ENCODE measurements around the gene ANO1. TPM values are rescaled to one million over a fixed set of nuclear protein-coding genes. Genes with fewer than 3 reads are reported as not detected.
A peak's percentile ranks its signal among the peaks of the same experiment; 100 is the strongest.

The ANO1 gene
- total RNA-seq, 1 experiment from 2014 or later = 41.7 TPM

DNA sequence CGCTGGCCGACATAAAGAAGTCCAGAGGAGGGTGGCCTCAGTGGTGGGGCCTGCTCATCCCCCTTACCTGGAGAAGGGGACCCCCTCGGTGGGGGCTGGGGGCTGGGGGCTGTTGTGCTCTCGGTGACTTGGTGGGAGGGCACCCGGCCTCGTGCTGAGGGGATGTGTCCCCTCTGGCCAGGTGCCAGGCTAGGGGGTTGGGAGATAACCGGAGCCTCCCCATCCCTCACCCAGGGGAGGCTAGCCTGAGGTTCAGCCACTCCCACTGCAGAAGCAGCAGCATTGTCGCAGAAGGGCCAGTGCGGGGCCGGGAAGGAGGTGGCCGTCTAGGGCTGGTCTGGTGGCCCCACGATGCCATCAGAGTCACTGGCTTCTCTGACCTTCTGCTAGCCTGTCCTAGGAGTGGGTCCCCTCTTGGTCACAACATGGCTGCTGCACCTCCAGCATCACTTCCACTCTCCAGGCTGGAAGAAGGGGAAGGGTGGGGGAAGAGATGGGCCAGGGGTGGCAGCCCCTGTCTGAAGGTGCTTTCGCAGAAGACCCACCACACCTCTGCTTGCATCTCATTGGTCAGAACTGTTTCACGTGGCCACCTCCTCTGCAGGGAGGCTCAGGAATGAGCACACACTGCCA lies 80.8 kb downstream of the ANO1 start:
- H2AFZ ChIP-seq (ENCODE audit: low read depth, low read length, poor library complexity, severe bottlenecking) = no peak overlapping the region
- peak overlapping the region; percentile 53 for H3K9ac ChIP-seq (ENCODE audit: low read length)
- no peak for TF ChIP-seq ZNF274 (IDR thresholded peaks at IDR 0.05; ENCODE audit: low read depth, low read length)
- no peak for TF ChIP-seq SIN3A (IDR thresholded peaks at IDR 0.05; ENCODE audit: low read depth)
- ChIA-PET POLR2A (no interaction called here), RAD21 (ENCODE audit: low non-redundant PET in 1 of 2, low total read pairs in 2 of 2, uncharacterized antibody in 2 of 2, unreplicated experiment in 2 of 2) (interaction anchor here in 1 of 2 experiments (0.8 kb wide), 1 partner anchor 210 kb away, joined by 3 read pairs; no protein-coding TSS in a partner anchor), CTCF (interaction anchor here (1.1 kb wide), 1 partner anchor 213 kb away, joined by 3 read pairs; no protein-coding TSS in a partner anchor)
- peak overlapping the region in 1 of 2 experiments; percentile 7; a peak in 1 of 4 replicates for H3K4me3 ChIP-seq (replicated peaks in 1 of 2; ENCODE audit: low read depth in 1 of 2, low read length in 2 of 2)
- H4K20me1 ChIP-seq (ENCODE audit: insufficient read depth) = no peaks in the 10 kb centered on the region
- H3K4me2 ChIP-seq (ENCODE audit: low read length) = peak overlapping the region; percentile 63
- no peaks in the 10 kb centered on the region for H3K9me3 ChIP-seq (ENCODE audit: control insufficient read depth in 1 of 2, insufficient read depth in 1 of 2, low read depth in 1 of 2, low read length in 2 of 2)
- no TSS peak for BruUV-seq (replicated peaks)
- H3K27ac ChIP-seq (ENCODE audit: low read depth, low read length) = peak overlapping the region; percentile 70
- H3K4me1 ChIP-seq (ENCODE audit: control insufficient read depth in 1 of 2, insufficient read depth in 2 of 2, low read length in 2 of 2) = peaks cover 32 to 33% of the 10 kb centered on the region in 2 experiments
- intact Hi-C loops (cut with micrococcal nuclease) = no loop called here
- no peak for ATAC-seq
- H3K27me3 ChIP-seq (ENCODE audit: insufficient read depth, low read length) = no peaks in the 10 kb centered on the region
- no peak for DNase-seq (ENCODE audit: low read depth, low spot score)
- no peaks in the 10 kb centered on the region for H3K9me2 ChIP-seq (ENCODE audit: insufficient read depth)
- peaks cover 0 to 18% of the 10 kb centered on the region in 2 experiments; a peak in 1 of 4 replicates for H3K36me3 ChIP-seq (ENCODE audit: control insufficient read depth in 1 of 2, insufficient read depth in 2 of 2, low read length in 2 of 2)
- no peaks in the 10 kb centered on the region for H3K79me2 ChIP-seq (ENCODE audit: insufficient read depth, low read length)

DNA sequence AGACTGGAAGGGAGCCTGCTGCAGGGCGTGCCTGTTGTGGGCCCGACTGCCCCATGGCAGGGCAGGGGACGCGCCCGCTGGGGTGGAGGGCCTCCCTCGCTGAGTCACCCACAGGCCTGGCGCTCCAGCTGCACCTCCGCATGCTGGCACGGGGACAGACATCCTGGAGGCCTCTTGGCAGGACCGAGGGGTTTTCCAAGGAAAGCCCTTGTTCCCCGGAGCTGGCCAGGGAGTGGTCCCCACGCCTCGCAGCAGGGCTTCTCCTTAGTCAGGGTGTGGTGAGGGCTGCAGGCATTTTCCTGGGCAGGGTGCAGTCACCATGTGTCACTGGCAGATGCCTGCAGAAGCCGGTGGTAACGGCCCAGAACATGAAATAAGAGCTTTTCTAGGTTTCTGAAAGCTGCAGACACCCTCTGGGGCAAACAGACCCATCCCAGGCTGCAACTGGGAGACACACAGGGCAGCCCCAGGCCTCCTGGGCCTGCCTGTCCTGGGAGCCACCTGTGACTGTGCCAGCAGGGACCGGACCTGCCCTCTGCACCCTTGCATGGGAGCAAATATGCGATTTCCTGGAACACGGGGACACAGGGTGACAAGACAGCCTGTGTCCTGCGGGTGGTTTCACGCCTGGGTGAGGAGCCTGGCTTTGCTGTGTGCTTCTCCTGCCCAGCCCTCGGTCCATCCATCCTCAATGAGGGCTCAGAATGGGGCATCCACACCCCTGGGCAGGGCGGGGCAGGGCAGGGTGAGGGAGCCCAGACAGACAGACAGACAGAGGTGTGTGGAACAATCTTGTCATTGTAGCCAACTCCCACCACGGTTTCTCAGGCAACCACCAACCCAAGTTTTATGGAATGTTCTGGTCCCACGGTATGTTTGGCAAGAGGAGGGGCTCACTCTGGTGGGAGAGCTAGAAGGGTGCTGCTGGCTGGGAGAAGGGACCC lies 81.8 kb downstream of the ANO1 start:
- H2AFZ ChIP-seq (ENCODE audit: low read depth, low read length, poor library complexity, severe bottlenecking) = no peak overlapping the region
- intact Hi-C loops (cut with micrococcal nuclease) = no loop called here
- H3K27me3 ChIP-seq (ENCODE audit: insufficient read depth, low read length) = no peaks in the 10 kb centered on the region
- RAD21 ChIA-PET (ENCODE audit: low non-redundant PET in 1 of 2, low total read pairs in 2 of 2, uncharacterized antibody in 2 of 2, unreplicated experiment in 2 of 2) = interaction anchor here in 1 of 2 experiments (0.8 kb wide), 1 partner anchor 211 kb away, joined by 3 read pairs; no protein-coding TSS in a partner anchor
- H3K9me3 ChIP-seq (ENCODE audit: control insufficient read depth in 1 of 2, insufficient read depth in 1 of 2, low read depth in 1 of 2, low read length in 2 of 2) = no peaks in the 10 kb centered on the region
- peaks cover 32 to 33% of the 10 kb centered on the region in 2 experiments for H3K4me1 ChIP-seq (ENCODE audit: control insufficient read depth in 1 of 2, insufficient read depth in 2 of 2, low read length in 2 of 2)
- no peaks in the 10 kb centered on the region for H3K9me2 ChIP-seq (ENCODE audit: insufficient read depth)
- H3K27ac ChIP-seq (ENCODE audit: low read depth, low read length) = peak overlapping the region; percentile 70
- peaks cover 0 to 18% of the 10 kb centered on the region in 2 experiments; a peak in 1 of 4 replicates for H3K36me3 ChIP-seq (ENCODE audit: control insufficient read depth in 1 of 2, insufficient read depth in 2 of 2, low read length in 2 of 2)
- POLR2A ChIA-PET = interaction anchor here (1.4 kb wide), 1 partner anchor 15 kb away, joined by 3 read pairs; no protein-coding TSS in a partner anchor
- CTCF ChIA-PET = interaction anchor here (1.1 kb wide), 1 partner anchor 15 kb away, joined by 4 read pairs; no protein-coding TSS in a partner anchor
- ATAC-seq (peak; percentile 81), DNase-seq (ENCODE audit: low read depth, low spot score) (peak; percentile 77)
- no peaks in the 10 kb centered on the region for H3K79me2 ChIP-seq (ENCODE audit: insufficient read depth, low read length)
- H3K4me2 ChIP-seq (ENCODE audit: low read length) = peak overlapping the region; percentile 63
- no TSS peak for BruUV-seq (replicated peaks)
- no peaks in the 10 kb centered on the region for H4K20me1 ChIP-seq (ENCODE audit: insufficient read depth)
- peak overlapping the region; percentile 53 for H3K9ac ChIP-seq (ENCODE audit: low read length)
- H3K4me3 ChIP-seq (replicated peaks in 1 of 2; ENCODE audit: low read depth in 1 of 2, low read length in 2 of 2) = peak overlapping the region in 1 of 2 experiments; percentile 7; a peak in 1 of 4 replicates
- TF ChIP-seq TCF7L2 (IDR thresholded peaks at IDR 0.05; ENCODE audit: borderline replicate concordance, extremely low read depth, insufficient read depth, insufficient read length) (peak; percentile 10), POLR2A (IDR thresholded peaks at IDR 0.05; ENCODE audit: borderline replicate concordance, extremely low read depth, insufficient read depth, insufficient read length) (no peak), SRF (IDR thresholded peaks at IDR 0.05; ENCODE audit: low read depth) (no peak; the same call in 1 of the 2 replicates), CEBPB (IDR thresholded peaks at IDR 0.05; ENCODE audit: low read depth) (no peak), ELF1 (IDR thresholded peaks at IDR 0.05; ENCODE audit: borderline replicate concordance, low read depth) (no peak), FOSL1 (IDR thresholded peaks at IDR 0.05; ENCODE audit: low read depth) (peak; percentile 77), EZH2phosphoT487 (IDR thresholded peaks at IDR 0.05; ENCODE audit: borderline replicate concordance) (no peak), ZNF274 (IDR thresholded peaks at IDR 0.05; ENCODE audit: low read depth, low read length) (no peak), SP1 (IDR thresholded peaks at IDR 0.05; ENCODE audit: low read depth) (peak; percentile 83), RAD21 (IDR thresholded peaks at IDR 0.05; ENCODE audit: low read depth) (peak; percentile 29; the same call in 1 of the 2 replicates), CBX3 (IDR thresholded peaks at IDR 0.05; ENCODE audit: low read depth) (peak; percentile 92), EGR1 (IDR thresholded peaks at IDR 0.05; ENCODE audit: low read depth) (peak; percentile 68; the same call in 1 of the 2 replicates), EZH2 (IDR thresholded peaks at IDR 0.05) (no peak)
- TF ChIP-seq, protein P1, sequence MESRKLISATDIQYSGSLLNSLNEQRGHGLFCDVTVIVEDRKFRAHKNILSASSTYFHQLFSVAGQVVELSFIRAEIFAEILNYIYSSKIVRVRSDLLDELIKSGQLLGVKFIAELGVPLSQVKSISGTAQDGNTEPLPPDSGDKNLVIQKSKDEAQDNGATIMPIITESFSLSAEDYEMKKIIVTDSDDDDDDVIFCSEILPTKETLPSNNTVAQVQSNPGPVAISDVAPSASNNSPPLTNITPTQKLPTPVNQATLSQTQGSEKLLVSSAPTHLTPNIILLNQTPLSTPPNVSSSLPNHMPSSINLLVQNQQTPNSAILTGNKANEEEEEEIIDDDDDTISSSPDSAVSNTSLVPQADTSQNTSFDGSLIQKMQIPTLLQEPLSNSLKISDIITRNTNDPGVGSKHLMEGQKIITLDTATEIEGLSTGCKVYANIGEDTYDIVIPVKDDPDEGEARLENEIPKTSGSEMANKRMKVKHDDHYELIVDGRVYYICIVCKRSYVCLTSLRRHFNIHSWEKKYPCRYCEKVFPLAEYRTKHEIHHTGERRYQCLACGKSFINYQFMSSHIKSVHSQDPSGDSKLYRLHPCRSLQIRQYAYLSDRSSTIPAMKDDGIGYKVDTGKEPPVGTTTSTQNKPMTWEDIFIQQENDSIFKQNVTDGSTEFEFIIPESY (IDR thresholded peaks at IDR 0.05; ENCODE audit: extremely low read depth, insufficient replicate concordance, low read length) = peak; percentile 32

Data from HCT116 (cell line).